K562 (cell line): ENCODE measurements around the gene NUTF2. TPM values are rescaled to one million over a fixed set of nuclear protein-coding genes. Genes with fewer than 3 reads are reported as not detected.

ENCODE experiments used
- CBX8 ChIP-seq: fragments of 200-600 bp; sonication (generic); IDR thresholded peaks from 2 replicates; pipeline ENCODE4 v1.6.1; 2012; ENCODE audit warnings: borderline replicate concordance, mixed run types, low read depth, mild to moderate bottlenecking, moderate library complexity, mixed read lengths, low read length, control low read depth, inconsistent platforms; ENCODE audit not compliant: poor library complexity, severe bottlenecking; ENCODE audit errors: extremely low read depth
- CTBP1 ChIP-seq: fragments of 450-650 bp; IDR thresholded peaks from 2 replicates; pipeline ENCODE4 v1.6.1; 2016; ENCODE audit warnings: borderline replicate concordance
- HNRNPUL1 ChIP-seq: fragments of 200-400 bp; formaldehyde crosslinking; IDR thresholded peaks from 2 replicates; pipeline ENCODE4 v1.6.1; 2017; ENCODE audit warnings: low read length
- IRF1 ChIP-seq: sonication (generic); formaldehyde crosslinking; IDR thresholded peaks from 2 replicates; pipeline ENCODE4 v1.8.0; 2022; ENCODE audit warnings: missing genetic modification reagents, mild to moderate bottlenecking, borderline replicate concordance
- NUFIP1 ChIP-seq: fragments of 450-650 bp; IDR thresholded peaks from 2 replicates; pipeline ENCODE4 v1.6.1; 2018; ENCODE audit not compliant: partially characterized antibody
- POLR2H ChIP-seq: IDR thresholded peaks from 2 replicates; pipeline ENCODE4 v1.6.1; 2016; ENCODE audit warnings: missing genetic modification characterization, low read depth, mild to moderate bottlenecking, control low read depth, missing compliant biosample characterization, moderate library complexity
- PYGO2 ChIP-seq: fragments of 450-650 bp; IDR thresholded peaks from 2 replicates; pipeline ENCODE4 v1.6.1; 2016; ENCODE audit warnings: mild to moderate bottlenecking, missing genetic modification characterization, moderate library complexity, missing compliant biosample characterization
- RB1 ChIP-seq: fragments of 450-650 bp; IDR thresholded peaks from 2 replicates; pipeline ENCODE4 v1.6.1; 2017; ENCODE audit warnings: low read depth, mild to moderate bottlenecking
- SRSF9 ChIP-seq: fragments of 200-400 bp; formaldehyde crosslinking; IDR thresholded peaks from 2 replicates; pipeline ENCODE4 v1.6.1; 2017; ENCODE audit warnings: low read depth, low read length, borderline replicate concordance
- ZBTB17 ChIP-seq: fragments of 450-650 bp; formaldehyde crosslinking; IDR thresholded peaks from 2 replicates; pipeline ENCODE4 v1.4.0; 2020; ENCODE audit warnings: mild to moderate bottlenecking
- ZZZ3 ChIP-seq: fragments of 450-650 bp; IDR thresholded peaks from 2 replicates; pipeline ENCODE4 v1.6.1; 2016; ENCODE audit warnings: antibody characterized with exemption, mild to moderate bottlenecking, moderate library complexity
- polyA plus RNA-seq, 8 experiments: library from polyadenylated mRNA; depleted of rRNA in 4 of 8; stranded (reverse) in 5 of 8; unstranded in 3 of 8; fragments of >200 nt; fragmentation: Nextera tagmentation in 2 of 8; fragmentation: Illumina TruSeq in 1 of 8; extraction: Ambion mirVana in 2 of 8; extraction: Trizol in 1 of 8; gene quantifications; 2 replicates each; pipeline versions ENCODE4 v1.2.1 to v1.2.3, GENCODE V29; 2011 to 2014; ENCODE audit warnings: inconsistent platforms in 1 of 8, missing spikeins in 1 of 8
- total RNA-seq, 7 experiments: library from RNA; depleted of rRNA in 6 of 7; stranded (reverse); fragments of >200 nt in 6 of 7; fragmentation: Illumina TruSeq in 2 of 7; extraction: Trizol in 2 of 7; gene quantifications; 2 replicates each; pipeline versions ENCODE4 v1.2.1 to v1.2.3, GENCODE V29; 2011 to 2021; ENCODE audit warnings: low replicate concordance in 1 of 7
- TF ChIP-seq, protein P1 (sequence below), 2 experiments: IDR thresholded peaks in 1 of 2; conservative IDR thresholded peaks in 1 of 2; 2 replicates each; pipeline ENCODE4 v1.6.1; 2016; ENCODE audit warnings: low read depth in 2 of 2, mild to moderate bottlenecking in 1 of 2, missing compliant biosample characterization in 1 of 2, missing genetic modification characterization in 1 of 2, moderate library complexity in 1 of 2
- TF ChIP-seq, protein P2 (sequence below), 3 experiments: fragments of 200-800 bp in 1 of 3; fragments of 250-450 bp in 1 of 3; fragments of 450-650 bp in 1 of 3; sonication (Bioruptor Pico) in 1 of 3; sonication (Bioruptor generic) in 1 of 3; formaldehyde crosslinking in 1 of 3; IDR thresholded peaks; 2 replicates each; pipeline versions ENCODE4 v1.6.1 to v1.8.0; 2016 to 2022; ENCODE audit warnings: mild to moderate bottlenecking in 2 of 3, missing genetic modification characterization in 2 of 3, missing compliant biosample characterization in 1 of 3, moderate library complexity in 1 of 3
- TF ChIP-seq, protein P3 (sequence below): sonication (generic); formaldehyde crosslinking; IDR thresholded peaks from 2 replicates; pipeline ENCODE4 v1.4.0; 2020; ENCODE audit warnings: mild to moderate bottlenecking, missing genetic modification reagents

The NUTF2 gene
- total and polyA plus RNA-seq, 9 of the 15 experiments (the other 6 are each of a cell fraction or from before 2014, with no cell fraction given), result 106 to 248 (median 147) TPM

- TF ChIP-seq ZBTB17 (0 out of 2 replicates have a peak, but pooled peaks have one; percentile 40), POLR2H (tag) (peak; percentile 69), RB1 (peak; percentile 80), ZZZ3 (no peak), CBX8 (no peak), CTBP1 (peak; percentile 41; the same call in 1 of the 2 replicates), NUFIP1 (no peak), SRSF9 (no peak), IRF1 (CRISPR knock-in tag) (no peak), PYGO2 (tag) (no peak), HNRNPUL1 (no peak)
- TF ChIP-seq, protein P1, sequence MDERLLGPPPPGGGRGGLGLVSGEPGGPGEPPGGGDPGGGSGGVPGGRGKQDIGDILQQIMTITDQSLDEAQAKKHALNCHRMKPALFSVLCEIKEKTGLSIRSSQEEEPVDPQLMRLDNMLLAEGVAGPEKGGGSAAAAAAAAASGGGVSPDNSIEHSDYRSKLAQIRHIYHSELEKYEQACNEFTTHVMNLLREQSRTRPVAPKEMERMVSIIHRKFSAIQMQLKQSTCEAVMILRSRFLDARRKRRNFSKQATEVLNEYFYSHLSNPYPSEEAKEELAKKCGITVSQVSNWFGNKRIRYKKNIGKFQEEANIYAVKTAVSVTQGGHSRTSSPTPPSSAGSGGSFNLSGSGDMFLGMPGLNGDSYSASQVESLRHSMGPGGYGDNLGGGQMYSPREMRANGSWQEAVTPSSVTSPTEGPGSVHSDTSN (CRISPR knock-in tag; IDR thresholded peaks at IDR 0.05; ENCODE audit: low read depth), result peak; percentile 93
- TF ChIP-seq, protein P1 (tag; conservative IDR thresholded peaks at IDR 0.05; ENCODE audit: low read depth), result peak; percentile 95
- TF ChIP-seq, protein P2, sequence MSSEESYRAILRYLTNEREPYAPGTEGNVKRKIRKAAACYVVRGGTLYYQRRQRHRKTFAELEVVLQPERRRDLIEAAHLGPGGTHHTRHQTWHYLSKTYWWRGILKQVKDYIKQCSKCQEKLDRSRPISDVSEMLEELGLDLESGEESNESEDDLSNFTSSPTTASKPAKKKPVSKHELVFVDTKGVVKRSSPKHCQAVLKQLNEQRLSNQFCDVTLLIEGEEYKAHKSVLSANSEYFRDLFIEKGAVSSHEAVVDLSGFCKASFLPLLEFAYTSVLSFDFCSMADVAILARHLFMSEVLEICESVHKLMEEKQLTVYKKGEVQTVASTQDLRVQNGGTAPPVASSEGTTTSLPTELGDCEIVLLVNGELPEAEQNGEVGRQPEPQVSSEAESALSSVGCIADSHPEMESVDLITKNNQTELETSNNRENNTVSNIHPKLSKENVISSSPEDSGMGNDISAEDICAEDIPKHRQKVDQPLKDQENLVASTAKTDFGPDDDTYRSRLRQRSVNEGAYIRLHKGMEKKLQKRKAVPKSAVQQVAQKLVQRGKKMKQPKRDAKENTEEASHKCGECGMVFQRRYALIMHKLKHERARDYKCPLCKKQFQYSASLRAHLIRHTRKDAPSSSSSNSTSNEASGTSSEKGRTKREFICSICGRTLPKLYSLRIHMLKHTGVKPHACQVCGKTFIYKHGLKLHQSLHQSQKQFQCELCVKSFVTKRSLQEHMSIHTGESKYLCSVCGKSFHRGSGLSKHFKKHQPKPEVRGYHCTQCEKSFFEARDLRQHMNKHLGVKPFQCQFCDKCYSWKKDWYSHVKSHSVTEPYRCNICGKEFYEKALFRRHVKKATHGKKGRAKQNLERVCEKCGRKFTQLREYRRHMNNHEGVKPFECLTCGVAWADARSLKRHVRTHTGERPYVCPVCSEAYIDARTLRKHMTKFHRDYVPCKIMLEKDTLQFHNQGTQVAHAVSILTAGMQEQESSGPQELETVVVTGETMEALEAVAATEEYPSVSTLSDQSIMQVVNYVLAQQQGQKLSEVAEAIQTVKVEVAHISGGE (CRISPR knock-in tag; IDR thresholded peaks at IDR 0.05), result no peak
- TF ChIP-seq, protein P3, sequence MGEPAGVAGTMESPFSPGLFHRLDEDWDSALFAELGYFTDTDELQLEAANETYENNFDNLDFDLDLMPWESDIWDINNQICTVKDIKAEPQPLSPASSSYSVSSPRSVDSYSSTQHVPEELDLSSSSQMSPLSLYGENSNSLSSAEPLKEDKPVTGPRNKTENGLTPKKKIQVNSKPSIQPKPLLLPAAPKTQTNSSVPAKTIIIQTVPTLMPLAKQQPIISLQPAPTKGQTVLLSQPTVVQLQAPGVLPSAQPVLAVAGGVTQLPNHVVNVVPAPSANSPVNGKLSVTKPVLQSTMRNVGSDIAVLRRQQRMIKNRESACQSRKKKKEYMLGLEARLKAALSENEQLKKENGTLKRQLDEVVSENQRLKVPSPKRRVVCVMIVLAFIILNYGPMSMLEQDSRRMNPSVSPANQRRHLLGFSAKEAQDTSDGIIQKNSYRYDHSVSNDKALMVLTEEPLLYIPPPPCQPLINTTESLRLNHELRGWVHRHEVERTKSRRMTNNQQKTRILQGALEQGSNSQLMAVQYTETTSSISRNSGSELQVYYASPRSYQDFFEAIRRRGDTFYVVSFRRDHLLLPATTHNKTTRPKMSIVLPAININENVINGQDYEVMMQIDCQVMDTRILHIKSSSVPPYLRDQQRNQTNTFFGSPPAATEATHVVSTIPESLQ (CRISPR knock-in tag), result no peak
Measured at GRCh38 chr16:67892899-67893742, 46.4 kb downstream of the NUTF2 start, which contains the start of gene PSKH1 (continued).
